Measurements from ENCODE around the gene CCL17.
"Not testable (repeated sequence)": the region's sequence is repeated elsewhere in the genome, so short reads cannot be mapped to it uniquely, and the experiment has no call there.

CCL17 gene

DNA sequence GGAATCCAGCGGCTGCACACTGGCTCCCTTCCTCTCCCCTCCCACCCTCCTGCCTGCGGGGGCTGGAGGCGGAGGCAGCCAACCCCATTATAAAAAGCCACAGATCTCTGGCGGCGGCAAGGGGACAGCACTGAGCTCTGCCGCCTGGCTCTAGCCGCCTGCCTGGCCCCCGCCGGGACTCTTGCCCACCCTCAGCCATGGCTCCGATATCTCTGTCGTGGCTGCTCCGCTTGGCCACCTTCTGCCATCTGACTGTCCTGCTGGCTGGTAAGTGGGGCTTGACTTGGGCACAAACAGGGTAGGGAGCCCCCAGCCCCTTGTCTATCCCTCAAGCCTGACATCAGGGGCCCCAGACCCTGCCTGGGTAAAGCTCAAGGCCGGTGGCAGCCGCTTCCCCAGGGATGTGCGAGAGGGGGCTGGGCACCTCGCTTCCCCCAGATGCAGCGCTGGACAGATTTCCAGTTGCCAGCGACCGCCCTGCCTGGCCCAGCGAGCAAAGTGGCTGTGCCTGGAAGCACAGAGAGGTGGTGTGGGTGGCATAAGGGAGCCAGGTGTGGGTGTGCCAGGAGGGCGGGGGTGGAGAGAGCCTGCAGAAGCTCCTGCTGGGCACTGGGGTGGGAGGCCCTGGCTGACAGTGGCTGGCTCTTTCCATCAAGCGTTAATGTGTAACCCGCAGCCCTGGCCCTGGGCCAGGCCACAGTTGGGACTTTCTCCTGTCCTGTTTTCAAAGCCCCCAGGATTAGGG, 32.0 kb upstream of the CCL17 start, which contains the start of gene CX3CL1:
Gene CX3CL1 (plus strand): TSS at position 119 of the 745 bp plus-strand sequence. CDS start 79 bp downstream, at position 198.
- no peak within 1 kb of the TSS for H3K4me3 ChIP-seq (ENCODE audit: low read depth, low read length)
- TF ChIP-seq, protein P1, sequence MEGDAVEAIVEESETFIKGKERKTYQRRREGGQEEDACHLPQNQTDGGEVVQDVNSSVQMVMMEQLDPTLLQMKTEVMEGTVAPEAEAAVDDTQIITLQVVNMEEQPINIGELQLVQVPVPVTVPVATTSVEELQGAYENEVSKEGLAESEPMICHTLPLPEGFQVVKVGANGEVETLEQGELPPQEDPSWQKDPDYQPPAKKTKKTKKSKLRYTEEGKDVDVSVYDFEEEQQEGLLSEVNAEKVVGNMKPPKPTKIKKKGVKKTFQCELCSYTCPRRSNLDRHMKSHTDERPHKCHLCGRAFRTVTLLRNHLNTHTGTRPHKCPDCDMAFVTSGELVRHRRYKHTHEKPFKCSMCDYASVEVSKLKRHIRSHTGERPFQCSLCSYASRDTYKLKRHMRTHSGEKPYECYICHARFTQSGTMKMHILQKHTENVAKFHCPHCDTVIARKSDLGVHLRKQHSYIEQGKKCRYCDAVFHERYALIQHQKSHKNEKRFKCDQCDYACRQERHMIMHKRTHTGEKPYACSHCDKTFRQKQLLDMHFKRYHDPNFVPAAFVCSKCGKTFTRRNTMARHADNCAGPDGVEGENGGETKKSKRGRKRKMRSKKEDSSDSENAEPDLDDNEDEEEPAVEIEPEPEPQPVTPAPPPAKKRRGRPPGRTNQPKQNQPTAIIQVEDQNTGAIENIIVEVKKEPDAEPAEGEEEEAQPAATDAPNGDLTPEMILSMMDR (IDR thresholded peaks at IDR 0.05; ENCODE audit: insufficient read depth, low read depth, low read length, missing control alignments): no peak
- no peak for DNase-seq (ENCODE audit: low read depth)

DNA sequence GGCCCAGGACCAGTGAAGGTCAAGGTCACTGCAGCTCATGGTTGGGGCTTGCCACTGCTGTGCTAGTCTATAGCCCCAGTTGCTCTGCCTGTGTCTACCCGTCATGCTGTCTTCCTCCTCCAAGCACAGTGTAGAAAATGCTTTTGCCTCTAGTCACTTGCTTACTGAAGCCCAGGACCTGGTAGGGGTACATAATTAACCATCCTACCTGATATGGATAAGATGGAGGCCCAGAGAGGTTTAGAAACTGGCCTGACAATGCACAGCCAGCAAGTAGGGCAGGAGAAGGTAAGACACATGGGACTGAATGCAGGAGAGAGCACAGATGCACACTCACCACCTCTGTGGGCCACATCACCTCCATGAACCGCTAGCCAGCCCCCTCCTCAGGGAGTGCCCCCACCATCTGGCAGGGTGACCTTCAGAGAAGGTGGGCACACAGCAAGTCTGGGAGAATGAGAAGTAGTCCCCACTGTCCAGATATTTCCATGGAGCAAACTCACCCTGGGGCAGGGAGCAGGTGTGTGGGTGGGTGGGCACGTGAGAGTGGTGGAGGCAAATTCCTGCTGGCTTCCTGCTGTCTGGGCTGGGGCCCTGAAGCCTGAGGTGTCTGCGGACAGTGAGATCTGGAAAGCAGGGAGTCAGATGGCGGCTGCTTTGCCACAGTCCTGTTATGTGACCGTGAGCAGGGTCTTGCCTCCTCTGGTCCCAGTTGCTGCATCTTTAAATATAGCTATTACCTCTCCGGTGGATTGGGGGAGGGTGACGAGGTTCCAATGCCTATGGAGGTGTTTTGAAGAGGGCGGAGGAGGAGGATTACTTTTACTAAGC, 31.2 kb upstream of the CCL17 start:
- no peak for DNase-seq (ENCODE audit: low read depth)
- TF ChIP-seq, protein P1 (IDR thresholded peaks at IDR 0.05; ENCODE audit: insufficient read depth, low read depth, low read length, missing control alignments): no peak
- H3K4me3 ChIP-seq (ENCODE audit: low read depth, low read length): no peak overlapping the region

DNA sequence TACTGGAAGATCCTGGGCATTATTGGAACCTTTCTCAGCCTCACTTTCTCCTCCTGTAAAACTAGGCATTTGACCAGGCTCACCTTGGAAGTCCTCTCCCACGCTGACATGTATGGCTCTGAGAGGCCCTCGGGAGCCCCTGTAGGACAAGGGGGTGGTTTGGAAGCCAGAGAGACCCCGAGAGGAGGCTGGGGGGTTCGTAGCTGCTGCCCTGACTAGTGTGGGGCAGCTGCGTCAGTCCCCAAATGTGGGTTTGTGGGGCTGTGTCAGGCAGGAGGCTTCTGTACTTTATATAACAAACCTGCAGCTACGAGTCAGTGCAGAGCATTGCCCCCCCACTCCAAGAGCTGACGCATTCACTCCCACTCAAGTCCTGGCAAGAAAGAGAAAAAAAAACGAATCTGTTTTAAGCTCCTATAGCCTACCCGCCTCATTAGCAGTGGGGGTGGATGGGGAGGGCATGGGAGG, 30.5 kb upstream of the CCL17 start:
- DNase-seq (ENCODE audit: low read depth): no peak
- TF ChIP-seq, protein P1 (IDR thresholded peaks at IDR 0.05; ENCODE audit: insufficient read depth, low read depth, low read length, missing control alignments): no peak
- H3K4me3 ChIP-seq (ENCODE audit: low read depth, low read length): no peak overlapping the region

DNA sequence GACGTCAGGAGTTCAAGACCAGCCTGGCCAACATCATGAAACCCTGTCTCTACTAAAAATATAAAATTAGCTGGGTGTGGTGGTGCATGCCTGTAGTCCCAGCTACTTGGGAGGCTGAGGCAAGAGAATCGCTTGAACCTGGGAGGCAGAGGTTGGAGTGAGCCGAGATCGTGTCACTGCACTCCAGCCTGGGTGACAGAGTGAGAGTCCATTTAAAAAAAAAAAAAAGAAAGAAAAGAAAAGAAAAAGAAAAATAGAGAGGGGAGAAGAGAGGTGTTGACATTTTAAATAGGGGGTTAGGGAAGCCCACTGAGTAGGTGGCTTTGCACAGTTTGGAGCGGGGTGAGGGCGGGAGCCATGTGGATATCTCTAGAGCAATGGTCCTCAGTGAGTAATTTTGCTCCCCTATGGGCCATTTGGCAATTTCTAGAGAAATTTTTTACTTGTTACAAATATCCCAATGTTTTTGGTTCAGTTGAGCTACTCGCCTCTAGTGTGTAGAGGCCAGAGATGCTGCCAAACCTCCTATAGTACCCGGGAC, 29.6 kb upstream of the CCL17 start:
- not testable (repeated sequence) for H3K4me3 ChIP-seq (ENCODE audit: low read depth, low read length); DNase-seq (ENCODE audit: low read depth)

- no peak for DNase-seq (ENCODE audit: low read depth)
- no peak overlapping the region for H3K4me3 ChIP-seq (ENCODE audit: low read depth, low read length)
- TF ChIP-seq, protein P1 (IDR thresholded peaks at IDR 0.05; ENCODE audit: insufficient read depth, low read depth, low read length, missing control alignments): no peak
Measured at GRCh38 chr16:57376313-57376818, 28.2 kb upstream of the CCL17 start.

- H3K4me3 ChIP-seq (ENCODE audit: low read depth, low read length): no peak overlapping the region
- DNase-seq (ENCODE audit: low read depth): peak; percentile 93
- TF ChIP-seq, protein P1 (IDR thresholded peaks at IDR 0.05; ENCODE audit: insufficient read depth, low read depth, low read length, missing control alignments): peak; percentile 12
Measured at GRCh38 chr16:57377080-57377841, 27.3 kb upstream of the CCL17 start.
